ENCODE data around the gene ZNF273.

DNA sequence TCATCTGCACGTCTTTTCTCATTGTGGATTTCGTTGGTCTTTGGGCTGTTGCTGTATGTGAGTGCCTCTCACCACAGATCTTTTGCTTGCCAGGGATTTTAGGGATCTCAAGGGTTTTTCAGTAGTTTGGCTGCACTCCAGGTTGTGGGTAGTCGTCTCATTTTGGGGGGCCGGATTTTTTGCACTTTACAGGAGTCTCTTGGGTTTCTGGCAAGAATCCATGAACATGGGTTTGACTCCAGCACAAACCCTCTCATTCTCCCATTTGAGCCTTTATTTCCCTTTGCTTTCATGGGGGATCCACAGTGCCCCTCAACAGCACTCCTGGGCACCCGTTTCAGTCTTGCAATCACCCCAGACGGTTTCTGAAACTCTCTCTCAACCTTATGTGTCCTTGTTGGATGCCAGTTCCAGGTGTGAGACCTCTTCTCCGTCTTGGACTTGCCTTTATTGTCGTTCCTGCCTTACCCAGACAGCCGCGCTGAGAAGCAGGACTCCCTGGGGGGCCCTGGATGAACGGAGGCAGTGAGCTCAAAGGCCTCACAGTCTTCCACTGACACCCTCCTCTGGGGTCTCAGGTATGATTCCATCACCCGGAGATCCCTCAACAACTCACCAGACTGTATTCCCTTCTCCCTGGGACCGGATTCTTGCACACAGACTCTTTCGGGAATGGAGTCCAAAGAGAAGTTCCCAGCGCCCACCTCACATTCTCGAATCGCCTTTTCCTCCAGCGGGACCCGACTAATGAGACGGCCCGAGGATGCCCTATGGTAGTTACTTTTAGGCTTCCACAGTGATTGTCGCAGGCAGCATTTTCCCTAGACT lies 18.8 kb upstream of the ZNF273 start:
- TF ChIP-seq, protein P1, sequence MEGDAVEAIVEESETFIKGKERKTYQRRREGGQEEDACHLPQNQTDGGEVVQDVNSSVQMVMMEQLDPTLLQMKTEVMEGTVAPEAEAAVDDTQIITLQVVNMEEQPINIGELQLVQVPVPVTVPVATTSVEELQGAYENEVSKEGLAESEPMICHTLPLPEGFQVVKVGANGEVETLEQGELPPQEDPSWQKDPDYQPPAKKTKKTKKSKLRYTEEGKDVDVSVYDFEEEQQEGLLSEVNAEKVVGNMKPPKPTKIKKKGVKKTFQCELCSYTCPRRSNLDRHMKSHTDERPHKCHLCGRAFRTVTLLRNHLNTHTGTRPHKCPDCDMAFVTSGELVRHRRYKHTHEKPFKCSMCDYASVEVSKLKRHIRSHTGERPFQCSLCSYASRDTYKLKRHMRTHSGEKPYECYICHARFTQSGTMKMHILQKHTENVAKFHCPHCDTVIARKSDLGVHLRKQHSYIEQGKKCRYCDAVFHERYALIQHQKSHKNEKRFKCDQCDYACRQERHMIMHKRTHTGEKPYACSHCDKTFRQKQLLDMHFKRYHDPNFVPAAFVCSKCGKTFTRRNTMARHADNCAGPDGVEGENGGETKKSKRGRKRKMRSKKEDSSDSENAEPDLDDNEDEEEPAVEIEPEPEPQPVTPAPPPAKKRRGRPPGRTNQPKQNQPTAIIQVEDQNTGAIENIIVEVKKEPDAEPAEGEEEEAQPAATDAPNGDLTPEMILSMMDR (IDR thresholded peaks at IDR 0.05; ENCODE audit: poor library complexity, severe bottlenecking): no peak
- no peak for TF ChIP-seq POLR2AphosphoS5 (IDR thresholded peaks at IDR 0.05)
- TF ChIP-seq EP300 (conservative IDR thresholded peaks at IDR 0.05; ENCODE audit: poor library complexity, severe bottlenecking): no peak
- no peak for TF ChIP-seq RAD21 (conservative IDR thresholded peaks at IDR 0.05)
- TF ChIP-seq SMC3 (conservative IDR thresholded peaks at IDR 0.05; ENCODE audit: poor library complexity): no peak
- no peak for TF ChIP-seq MXI1 (conservative IDR thresholded peaks at IDR 0.05; ENCODE audit: poor library complexity, severe bottlenecking)
